ENCODE measurements around the gene GREM2. TPM values are rescaled to one million over a fixed set of nuclear protein-coding genes. Genes with fewer than 3 reads are reported as not detected.
A peak's percentile ranks its signal among the peaks of the same experiment; 100 is the strongest.

GREM2 gene
- total and polyA plus RNA-seq, 2 experiments from 2014 or later, result 47.8 to 86.5 TPM

DNA sequence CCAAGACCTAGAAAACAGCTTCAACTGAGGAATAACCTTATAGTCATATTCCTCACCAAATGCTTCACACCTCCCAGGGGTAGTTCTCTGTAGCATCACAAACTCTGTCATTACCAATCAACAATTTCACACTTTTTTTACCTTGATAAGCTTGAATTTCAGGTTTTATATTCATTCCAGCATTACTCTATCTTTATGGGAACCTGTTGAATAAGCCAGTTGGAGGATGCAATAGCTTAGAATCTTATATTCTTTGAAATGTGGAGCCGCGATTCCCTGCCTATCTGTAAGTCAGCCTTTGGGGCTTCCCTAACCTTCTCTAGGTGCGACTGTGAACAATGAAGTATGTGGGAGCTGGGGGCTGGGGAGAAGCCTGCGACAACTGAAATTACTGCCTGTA lies 145.4 kb downstream of the GREM2 start:
- Histone ChIP-seq H3K9ac (no peak overlapping the region), H2AFZ (no peak overlapping the region), H3K4me2 (ENCODE audit: unreplicated experiment) (no peak overlapping the region), H3K9me3 (ENCODE audit: low read depth) (no peaks in the 10 kb centered on the region), H3K4me3 (no peak overlapping the region), H3K4me1 (ENCODE audit: insufficient read depth) (peaks cover 28% of the 10 kb centered on the region), H3K27me3 (replicated peaks; ENCODE audit: insufficient read depth) (no peaks in the 10 kb centered on the region), H3K27ac (no peak overlapping the region), H4K20me1 (ENCODE audit: insufficient read depth) (no peaks in the 10 kb centered on the region), H3F3A (ENCODE audit: insufficient read depth) (peaks cover 31% of the 10 kb centered on the region; the same call in 1 of the 2 replicates), H3K36me3 (ENCODE audit: low read depth) (peaks cover 16% of the 10 kb centered on the region; the same call in 1 of the 2 replicates), H3K79me2 (ENCODE audit: insufficient read depth) (peaks cover 30% of the 10 kb centered on the region; the same call in 1 of the 2 replicates), H3K9me2 (ENCODE audit: insufficient read depth) (no peaks in the 10 kb centered on the region)
- DNase-seq, result no peak
- no peak for TF ChIP-seq EZH2phosphoT487 (IDR thresholded peaks at IDR 0.05; ENCODE audit: insufficient read depth, low read depth)
- TF ChIP-seq EZH2 (IDR thresholded peaks at IDR 0.05; ENCODE audit: insufficient read depth, poor library complexity, severe bottlenecking), result no peak
- in situ Hi-C loops (cut with MboI), result no loop called here
- WGBS, 2 experiments (ENCODE audit: low coverage in 1 of 2, low lambda C conversion rate in 2 of 2, missing lambda C conversion rate in 2 of 2), result 99 to 100% methylated on average over 4 of the region's 4 CpGs

DNA sequence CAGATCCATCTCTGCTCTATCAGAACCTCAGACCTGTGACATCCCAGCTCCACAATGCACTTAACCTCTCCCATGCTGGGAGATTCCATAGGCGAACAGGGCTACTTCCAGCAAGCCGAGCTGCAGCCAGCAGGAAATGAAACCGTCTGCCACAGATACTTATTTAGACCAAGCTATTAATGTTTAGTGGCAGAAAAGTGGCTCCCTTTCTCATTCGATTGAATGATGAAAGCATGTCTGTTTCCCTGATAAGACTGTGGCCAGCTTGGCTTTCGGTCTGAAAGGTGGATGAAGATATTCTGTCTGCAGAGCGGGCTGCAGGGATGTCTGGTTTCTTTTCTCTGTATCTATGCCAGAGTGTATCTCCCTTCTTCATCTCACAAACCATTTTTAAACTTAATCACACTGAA lies 146.4 kb downstream of the GREM2 start:
- Histone ChIP-seq H3K9ac (no peak overlapping the region), H3F3A (ENCODE audit: insufficient read depth) (peaks cover 31% of the 10 kb centered on the region; the same call in 1 of the 2 replicates), H3K79me2 (ENCODE audit: insufficient read depth) (peaks cover 36% of the 10 kb centered on the region; the same call in 1 of the 2 replicates), H3K27ac (no peak overlapping the region), H3K4me3 (no peak overlapping the region), H3K27me3 (replicated peaks; ENCODE audit: insufficient read depth) (no peaks in the 10 kb centered on the region), H4K20me1 (ENCODE audit: insufficient read depth) (no peaks in the 10 kb centered on the region), H3K36me3 (ENCODE audit: low read depth) (peaks cover 16% of the 10 kb centered on the region; the same call in 1 of the 2 replicates), H2AFZ (no peak overlapping the region), H3K9me2 (ENCODE audit: insufficient read depth) (no peaks in the 10 kb centered on the region), H3K4me2 (ENCODE audit: unreplicated experiment) (no peak overlapping the region), H3K4me1 (ENCODE audit: insufficient read depth) (peaks cover 28% of the 10 kb centered on the region), H3K9me3 (ENCODE audit: low read depth) (no peaks in the 10 kb centered on the region)
- 88 to 92% methylated on average over 6 of the region's 6 CpGs for WGBS, 2 experiments (ENCODE audit: low coverage in 1 of 2, low lambda C conversion rate in 2 of 2, missing lambda C conversion rate in 2 of 2)
- DNase-seq, result no peak
- in situ Hi-C loops (cut with MboI), result no loop called here
- TF ChIP-seq EZH2 (IDR thresholded peaks at IDR 0.05; ENCODE audit: insufficient read depth, poor library complexity, severe bottlenecking) (no peak), EZH2phosphoT487 (IDR thresholded peaks at IDR 0.05; ENCODE audit: insufficient read depth, low read depth) (no peak)

DNA sequence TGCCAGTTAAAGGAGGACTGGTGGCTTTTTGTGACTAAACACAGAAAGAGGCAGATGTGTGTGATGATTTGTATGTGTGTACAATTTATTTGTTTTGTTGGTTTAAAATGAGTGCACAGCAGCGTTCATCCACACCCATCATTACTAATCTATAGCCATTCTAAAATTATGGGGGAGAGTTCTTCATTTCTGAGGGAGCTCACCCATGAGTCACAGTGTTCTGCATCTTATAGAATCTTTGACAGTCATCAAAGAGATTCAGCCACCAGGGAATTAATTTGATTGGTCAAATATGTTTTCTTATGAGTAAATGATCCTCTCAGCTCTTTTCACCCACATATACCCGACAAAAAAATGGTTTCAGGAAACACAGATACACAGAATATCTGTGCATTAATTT lies 147.9 kb downstream of the GREM2 start:
- H3K27me3 ChIP-seq (replicated peaks; ENCODE audit: insufficient read depth), result no peaks in the 10 kb centered on the region
- H3K36me3 ChIP-seq (ENCODE audit: low read depth), result peaks cover 8% of the 10 kb centered on the region; the same call in 1 of the 2 replicates
- no peak overlapping the region for H3K9ac ChIP-seq
- peak; percentile 55 for DNase-seq
- H3K4me1 ChIP-seq (ENCODE audit: insufficient read depth), result peaks cover 40% of the 10 kb centered on the region
- H3K9me3 ChIP-seq (ENCODE audit: low read depth), result no peaks in the 10 kb centered on the region
- H3K4me2 ChIP-seq (ENCODE audit: unreplicated experiment), result no peak overlapping the region
- no peak overlapping the region for H3K27ac ChIP-seq
- peaks cover 40% of the 10 kb centered on the region for H3F3A ChIP-seq (ENCODE audit: insufficient read depth)
- in situ Hi-C loops (cut with MboI), result no loop called here
- H3K9me2 ChIP-seq (ENCODE audit: insufficient read depth), result no peaks in the 10 kb centered on the region
- no peak for TF ChIP-seq EZH2 (IDR thresholded peaks at IDR 0.05; ENCODE audit: insufficient read depth, poor library complexity, severe bottlenecking)
- no peak for TF ChIP-seq EZH2phosphoT487 (IDR thresholded peaks at IDR 0.05; ENCODE audit: insufficient read depth, low read depth)
- no peak overlapping the region for H3K4me3 ChIP-seq
- peaks cover 25% of the 10 kb centered on the region; the same call in 1 of the 2 replicates for H3K79me2 ChIP-seq (ENCODE audit: insufficient read depth)
- WGBS, 2 experiments (ENCODE audit: low coverage in 1 of 2, low lambda C conversion rate in 2 of 2, missing lambda C conversion rate in 2 of 2), result 47 to 52% methylated on average over 2 of the region's 2 CpGs
- H2AFZ ChIP-seq, result no peak overlapping the region
- H4K20me1 ChIP-seq (ENCODE audit: insufficient read depth), result no peaks in the 10 kb centered on the region

DNA sequence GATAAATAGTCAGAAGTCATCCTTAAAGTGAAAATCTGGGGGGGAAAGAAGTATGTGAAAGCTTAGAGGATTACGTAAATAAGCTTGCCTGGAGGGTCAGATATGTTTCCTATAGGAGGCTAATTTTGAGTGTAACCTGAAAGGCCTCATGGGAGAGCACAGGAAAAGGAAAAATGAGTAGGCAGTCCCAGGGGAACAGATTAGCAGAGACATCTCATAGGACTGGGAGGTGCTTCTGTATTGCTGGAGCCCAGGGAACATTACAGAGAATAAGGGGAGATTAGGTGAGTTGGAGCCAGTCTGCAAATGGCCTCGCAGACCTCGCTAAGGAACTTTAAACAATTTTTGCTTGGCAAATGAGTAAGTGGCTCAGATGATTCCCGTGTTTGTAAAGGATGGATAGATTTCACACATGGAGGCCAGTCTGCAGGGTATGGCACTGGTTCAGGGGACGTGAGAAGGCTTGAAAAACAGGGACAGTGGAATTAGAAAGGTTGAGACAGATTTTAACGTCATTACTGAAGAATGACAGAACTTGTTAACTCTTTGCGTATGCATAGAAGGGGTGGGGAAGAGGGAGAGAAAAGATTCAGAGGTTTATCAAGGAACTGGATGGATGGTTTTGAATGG lies 149.1 kb downstream of the GREM2 start:
- no peak overlapping the region for H3K4me2 ChIP-seq (ENCODE audit: unreplicated experiment)
- in situ Hi-C loops (cut with MboI), result no loop called here
- no peaks in the 10 kb centered on the region for H3K27me3 ChIP-seq (replicated peaks; ENCODE audit: insufficient read depth)
- H3K9ac ChIP-seq, result no peak overlapping the region
- H2AFZ ChIP-seq, result no peak overlapping the region
- no peak overlapping the region for H3K27ac ChIP-seq
- no peaks in the 10 kb centered on the region for H4K20me1 ChIP-seq (ENCODE audit: insufficient read depth)
- peak; percentile 53 for DNase-seq
- H3K9me3 ChIP-seq (ENCODE audit: low read depth), result no peaks in the 10 kb centered on the region
- H3K4me1 ChIP-seq (ENCODE audit: insufficient read depth), result peaks cover 46% of the 10 kb centered on the region
- H3K4me3 ChIP-seq, result no peak overlapping the region
- no peaks in the 10 kb centered on the region for H3K9me2 ChIP-seq (ENCODE audit: insufficient read depth)
- H3K36me3 ChIP-seq (ENCODE audit: low read depth), result peaks cover 8% of the 10 kb centered on the region; the same call in 1 of the 2 replicates
- no peak for TF ChIP-seq EZH2 (IDR thresholded peaks at IDR 0.05; ENCODE audit: insufficient read depth, poor library complexity, severe bottlenecking)
- TF ChIP-seq EZH2phosphoT487 (IDR thresholded peaks at IDR 0.05; ENCODE audit: insufficient read depth, low read depth), result no peak
- WGBS, 2 experiments (ENCODE audit: low coverage in 1 of 2, low lambda C conversion rate in 2 of 2, missing lambda C conversion rate in 2 of 2), result 93 to 96% methylated on average over 7 of the region's 7 CpGs
- H3F3A ChIP-seq (ENCODE audit: insufficient read depth), result peaks cover 51% of the 10 kb centered on the region
- H3K79me2 ChIP-seq (ENCODE audit: insufficient read depth), result peaks cover 25% of the 10 kb centered on the region; the same call in 1 of the 2 replicates
